RPMI8226 (cell line): Measurements from ENCODE around the gene FRMPD1.
"Not testable (repeated sequence)": the region's sequence is repeated elsewhere in the genome, so short reads cannot be mapped to it uniquely, and the experiment has no call there.

ENCODE experiments used
- DNase-seq: peaks from one replicate; pipeline ENCODE4 v3.0.0-alpha.2; 2015

FRMPD1 gene

GRCh38 chr9:37740128-37740527 lies 89.4 kb downstream of the FRMPD1 start:
- DNase-seq, result no peak

- no peak for DNase-seq
Measured at GRCh38 chr9:37740631-37741328, 90.0 kb downstream of the FRMPD1 start.

GRCh38 chr9:37745970-37746369 lies 95.2 kb downstream of the FRMPD1 start:
- DNase-seq, result peak; percentile 89

- no peak for DNase-seq
Measured at GRCh38 chr9:37746448-37747270, 95.9 kb downstream of the FRMPD1 start.

- peak; percentile 74 for DNase-seq
Measured at GRCh38 chr9:37747271-37747753, 96.6 kb downstream of the FRMPD1 start.

GRCh38 chr9:37749129-37749528 lies 98.4 kb downstream of the FRMPD1 start:
- DNase-seq, result no peak

GRCh38 chr9:37751186-37751585 lies 100.4 kb downstream of the FRMPD1 start:
- no peak for DNase-seq

- not testable (repeated sequence) for DNase-seq
Measured at GRCh38 chr9:37751704-37752103, 101.0 kb downstream of the FRMPD1 start.

GRCh38 chr9:37752112-37752511 lies 101.4 kb downstream of the FRMPD1 start:
- DNase-seq, result not testable (repeated sequence)

- no peak for DNase-seq
Measured at GRCh38 chr9:37752642-37753488, 102.1 kb downstream of the FRMPD1 start.

- DNase-seq, result peak; percentile 79
Measured at GRCh38 chr9:37753489-37754190, 102.9 kb downstream of the FRMPD1 start, which contains the start of gene TRMT10B. TSS of gene TRMT10B (plus strand) at chr9:37753805. CDS start at chr9:37761932, 8,127 bp downstream.

- DNase-seq, result no peak
Measured at GRCh38 chr9:37758747-37759146, 108.0 kb downstream of the FRMPD1 start.

GRCh38 chr9:37760416-37761161 lies 109.8 kb downstream of the FRMPD1 start:
- no peak for DNase-seq

- DNase-seq, result no peak
Measured at GRCh38 chr9:37761511-37761910, 110.8 kb downstream of the FRMPD1 start.

- not testable (repeated sequence) for DNase-seq
Measured at GRCh38 chr9:37765263-37765662, 114.5 kb downstream of the FRMPD1 start.

- no peak for DNase-seq
Measured at GRCh38 chr9:37769306-37769705, 118.6 kb downstream of the FRMPD1 start.

- DNase-seq, result no peak
Measured at GRCh38 chr9:37769995-37770394, 119.2 kb downstream of the FRMPD1 start.

GRCh38 chr9:37775216-37775919 lies 124.6 kb downstream of the FRMPD1 start:
- no peak for DNase-seq

GRCh38 chr9:37776328-37776727 lies 125.6 kb downstream of the FRMPD1 start:
- DNase-seq, result no peak

- DNase-seq, result no peak
Measured at GRCh38 chr9:37778534-37778933, 127.8 kb downstream of the FRMPD1 start.

- DNase-seq, result no peak
Measured at GRCh38 chr9:37784291-37784615, 133.5 kb downstream of the FRMPD1 start.
